PFSK-1 (cell line): ENCODE results near the gene IQGAP3.

Experiments
- FOXP2 ChIP-seq: optimal IDR thresholded peaks from 2 replicates; pipeline ENCODE3; 2011; ENCODE audit warnings: borderline replicate concordance, control low read depth, inconsistent platforms; ENCODE audit not compliant: insufficient read depth; ENCODE audit errors: extremely low read length, extremely low read depth
- POLR2AphosphoS5 ChIP-seq: IDR thresholded peaks from 2 replicates; pipeline ENCODE4 v1.6.1; 2012; ENCODE audit warnings: low read depth, mild to moderate bottlenecking, control low read depth, low read length, moderate library complexity
- REST ChIP-seq, 2 experiments: IDR thresholded peaks; 2 replicates each; pipeline versions ENCODE4 v1.6.1 to v1.8.0; 2011 to 2012; ENCODE audit warnings: low read depth in 2 of 2, low read length in 2 of 2, control low read depth in 1 of 2, inconsistent platforms in 1 of 2, mild to moderate bottlenecking in 1 of 2, moderate library complexity in 1 of 2; ENCODE audit not compliant: insufficient read depth in 1 of 2

- TF ChIP-seq POLR2AphosphoS5 = no peak; the same call in 1 of the 2 replicates
- TF ChIP-seq REST (IDR thresholded peaks at IDR 0.05; ENCODE audit: insufficient read depth in 1 of 2, low read depth in 2 of 2, low read length in 2 of 2) = peak in 1 of 2 experiments; percentile 42; a peak in 1 of 4 replicates
- no peak for TF ChIP-seq FOXP2
Observed at GRCh38 chr1:156504821-156505678, 67.3 kb downstream of the IQGAP3 start.
